HEK293 (cell line): ENCODE data around the gene EYS.

Experiments
- YY1 ChIP-seq: fragments of 450-650 bp; formaldehyde crosslinking; IDR thresholded peaks from 2 replicates; pipeline ENCODE4 v1.5.1; 2018; ENCODE audit warnings: missing biosample characterization, missing genetic modification characterization
- ZBTB8A ChIP-seq: fragments of 450-650 bp; formaldehyde crosslinking; IDR thresholded peaks from 2 replicates; pipeline ENCODE4 v1.5.1; 2016; ENCODE audit warnings: missing biosample characterization, missing genetic modification characterization
- ZFP3 ChIP-seq: fragments of 450-650 bp; formaldehyde crosslinking; IDR thresholded peaks from 2 replicates; pipeline ENCODE4 v1.5.1; 2016; ENCODE audit warnings: low read depth, missing biosample characterization, missing genetic modification characterization
- ZNF157 ChIP-seq: fragments of 450-650 bp; formaldehyde crosslinking; IDR thresholded peaks from 2 replicates; pipeline ENCODE4 v1.5.1; 2016; ENCODE audit warnings: missing biosample characterization, missing genetic modification characterization
- ZNF623 ChIP-seq: fragments of 450-650 bp; formaldehyde crosslinking; IDR thresholded peaks from 2 replicates; pipeline ENCODE4 v1.5.1; 2016; ENCODE audit warnings: missing biosample characterization, missing genetic modification characterization
- ZNF664 ChIP-seq: fragments of 450-650 bp; formaldehyde crosslinking; IDR thresholded peaks from 2 replicates; pipeline ENCODE4 v1.5.1; 2016; ENCODE audit warnings: missing biosample characterization, missing genetic modification characterization
- ZNF843 ChIP-seq: fragments of 450-650 bp; formaldehyde crosslinking; IDR thresholded peaks from 2 replicates; pipeline ENCODE4 v1.5.1; 2016; ENCODE audit warnings: missing biosample characterization, missing genetic modification characterization
- TF ChIP-seq, protein P1 (sequence below): fragments of 450-650 bp; IDR thresholded peaks from 2 replicates; pipeline ENCODE4 v1.5.1; 2018; ENCODE audit warnings: missing biosample characterization, mild to moderate bottlenecking, missing genetic modification characterization
- TF ChIP-seq, protein P2 (sequence below): fragments of 450-650 bp; formaldehyde crosslinking; IDR thresholded peaks from 2 replicates; pipeline ENCODE4 v1.5.1; 2016; ENCODE audit warnings: missing biosample characterization, missing genetic modification characterization
- TF ChIP-seq, protein P3 (sequence below): fragments of 450-650 bp; formaldehyde crosslinking; IDR thresholded peaks from 2 replicates; pipeline ENCODE4 v1.5.1; 2016; ENCODE audit warnings: missing biosample characterization, missing genetic modification characterization
- TF ChIP-seq, protein P4 (sequence below): fragments of 450-650 bp; formaldehyde crosslinking; optimal IDR thresholded peaks from 2 replicates; pipeline ENCODE3; 2016; ENCODE audit warnings: missing biosample characterization, mild to moderate bottlenecking, missing genetic modification characterization
- TF ChIP-seq, protein P5 (sequence below): fragments of 450-650 bp; formaldehyde crosslinking; IDR thresholded peaks from 2 replicates; pipeline ENCODE4 v1.5.1; 2016; ENCODE audit warnings: missing biosample characterization, missing genetic modification characterization

DNA sequence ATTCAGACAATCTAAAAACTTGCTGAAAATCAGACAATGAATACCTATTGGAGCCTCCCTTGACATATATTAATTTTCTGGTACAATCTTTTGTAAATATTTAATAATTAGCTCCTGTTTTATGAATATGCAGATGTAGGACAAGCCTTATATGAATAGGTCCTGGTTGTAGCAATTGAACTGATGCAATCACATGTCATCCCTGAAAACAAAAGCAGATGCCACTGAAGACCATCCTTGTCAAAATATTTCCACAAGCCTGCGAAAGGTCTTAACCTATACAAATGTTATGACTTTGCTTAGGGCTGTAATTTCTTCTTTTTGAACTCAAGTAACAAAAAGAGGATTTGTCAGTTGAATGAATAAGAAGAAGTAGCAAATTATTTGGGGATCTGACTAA lies 722.1 kb downstream of the EYS start:
- TF ChIP-seq, protein P1, sequence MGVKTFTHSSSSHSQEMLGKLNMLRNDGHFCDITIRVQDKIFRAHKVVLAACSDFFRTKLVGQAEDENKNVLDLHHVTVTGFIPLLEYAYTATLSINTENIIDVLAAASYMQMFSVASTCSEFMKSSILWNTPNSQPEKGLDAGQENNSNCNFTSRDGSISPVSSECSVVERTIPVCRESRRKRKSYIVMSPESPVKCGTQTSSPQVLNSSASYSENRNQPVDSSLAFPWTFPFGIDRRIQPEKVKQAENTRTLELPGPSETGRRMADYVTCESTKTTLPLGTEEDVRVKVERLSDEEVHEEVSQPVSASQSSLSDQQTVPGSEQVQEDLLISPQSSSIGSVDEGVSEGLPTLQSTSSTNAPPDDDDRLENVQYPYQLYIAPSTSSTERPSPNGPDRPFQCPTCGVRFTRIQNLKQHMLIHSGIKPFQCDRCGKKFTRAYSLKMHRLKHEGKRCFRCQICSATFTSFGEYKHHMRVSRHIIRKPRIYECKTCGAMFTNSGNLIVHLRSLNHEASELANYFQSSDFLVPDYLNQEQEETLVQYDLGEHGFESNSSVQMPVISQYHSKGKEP, result no peak
- no peak for TF ChIP-seq YY1 (tag by site-specific recombination)
- TF ChIP-seq, protein P2, sequence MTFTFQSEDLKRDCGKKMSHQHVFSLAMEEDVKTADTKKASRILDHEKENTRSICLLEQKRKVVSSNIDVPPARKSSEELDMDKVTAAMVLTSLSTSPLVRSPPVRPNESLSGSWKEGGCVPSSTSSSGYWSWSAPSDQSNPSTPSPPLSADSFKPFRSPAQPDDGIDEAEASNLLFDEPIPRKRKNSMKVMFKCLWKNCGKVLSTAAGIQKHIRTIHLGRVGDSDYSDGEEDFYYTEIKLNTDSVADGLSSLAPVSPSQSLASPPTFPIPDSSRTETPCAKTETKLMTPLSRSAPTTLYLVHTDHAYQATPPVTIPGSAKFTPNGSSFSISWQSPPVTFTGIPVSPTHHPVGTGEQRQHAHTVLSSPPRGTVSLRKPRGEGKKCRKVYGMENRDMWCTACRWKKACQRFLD (tag by site-specific recombination), result no peak
- TF ChIP-seq, protein P3, sequence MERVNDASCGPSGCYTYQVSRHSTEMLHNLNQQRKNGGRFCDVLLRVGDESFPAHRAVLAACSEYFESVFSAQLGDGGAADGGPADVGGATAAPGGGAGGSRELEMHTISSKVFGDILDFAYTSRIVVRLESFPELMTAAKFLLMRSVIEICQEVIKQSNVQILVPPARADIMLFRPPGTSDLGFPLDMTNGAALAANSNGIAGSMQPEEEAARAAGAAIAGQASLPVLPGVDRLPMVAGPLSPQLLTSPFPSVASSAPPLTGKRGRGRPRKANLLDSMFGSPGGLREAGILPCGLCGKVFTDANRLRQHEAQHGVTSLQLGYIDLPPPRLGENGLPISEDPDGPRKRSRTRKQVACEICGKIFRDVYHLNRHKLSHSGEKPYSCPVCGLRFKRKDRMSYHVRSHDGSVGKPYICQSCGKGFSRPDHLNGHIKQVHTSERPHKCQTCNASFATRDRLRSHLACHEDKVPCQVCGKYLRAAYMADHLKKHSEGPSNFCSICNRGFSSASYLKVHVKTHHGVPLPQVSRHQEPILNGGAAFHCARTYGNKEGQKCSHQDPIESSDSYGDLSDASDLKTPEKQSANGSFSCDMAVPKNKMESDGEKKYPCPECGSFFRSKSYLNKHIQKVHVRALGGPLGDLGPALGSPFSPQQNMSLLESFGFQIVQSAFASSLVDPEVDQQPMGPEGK, result no peak
- TF ChIP-seq, protein P4, sequence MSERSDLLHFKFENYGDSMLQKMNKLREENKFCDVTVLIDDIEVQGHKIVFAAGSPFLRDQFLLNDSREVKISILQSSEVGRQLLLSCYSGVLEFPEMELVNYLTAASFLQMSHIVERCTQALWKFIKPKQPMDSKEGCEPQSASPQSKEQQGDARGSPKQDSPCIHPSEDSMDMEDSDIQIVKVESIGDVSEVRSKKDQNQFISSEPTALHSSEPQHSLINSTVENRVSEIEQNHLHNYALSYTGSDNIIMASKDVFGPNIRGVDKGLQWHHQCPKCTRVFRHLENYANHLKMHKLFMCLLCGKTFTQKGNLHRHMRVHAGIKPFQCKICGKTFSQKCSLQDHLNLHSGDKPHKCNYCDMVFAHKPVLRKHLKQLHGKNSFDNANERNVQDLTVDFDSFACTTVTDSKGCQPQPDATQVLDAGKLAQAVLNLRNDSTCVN (tag by site-specific recombination), result no peak
- TF ChIP-seq ZBTB8A (tag by site-specific recombination), result no peak
- no peak for TF ChIP-seq ZFP3
- TF ChIP-seq, protein P5, sequence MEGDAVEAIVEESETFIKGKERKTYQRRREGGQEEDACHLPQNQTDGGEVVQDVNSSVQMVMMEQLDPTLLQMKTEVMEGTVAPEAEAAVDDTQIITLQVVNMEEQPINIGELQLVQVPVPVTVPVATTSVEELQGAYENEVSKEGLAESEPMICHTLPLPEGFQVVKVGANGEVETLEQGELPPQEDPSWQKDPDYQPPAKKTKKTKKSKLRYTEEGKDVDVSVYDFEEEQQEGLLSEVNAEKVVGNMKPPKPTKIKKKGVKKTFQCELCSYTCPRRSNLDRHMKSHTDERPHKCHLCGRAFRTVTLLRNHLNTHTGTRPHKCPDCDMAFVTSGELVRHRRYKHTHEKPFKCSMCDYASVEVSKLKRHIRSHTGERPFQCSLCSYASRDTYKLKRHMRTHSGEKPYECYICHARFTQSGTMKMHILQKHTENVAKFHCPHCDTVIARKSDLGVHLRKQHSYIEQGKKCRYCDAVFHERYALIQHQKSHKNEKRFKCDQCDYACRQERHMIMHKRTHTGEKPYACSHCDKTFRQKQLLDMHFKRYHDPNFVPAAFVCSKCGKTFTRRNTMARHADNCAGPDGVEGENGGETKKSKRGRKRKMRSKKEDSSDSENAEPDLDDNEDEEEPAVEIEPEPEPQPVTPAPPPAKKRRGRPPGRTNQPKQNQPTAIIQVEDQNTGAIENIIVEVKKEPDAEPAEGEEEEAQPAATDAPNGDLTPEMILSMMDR, result no peak
- TF ChIP-seq ZNF664, result no peak
- TF ChIP-seq ZNF843, result no peak
- no peak for TF ChIP-seq ZNF623
- TF ChIP-seq ZNF157, result no peak
